BJ (cell line): ENCODE results near the gene ZNF350. TPM values are rescaled to one million over a fixed set of nuclear protein-coding genes. Genes with fewer than 3 reads are reported as not detected.

ENCODE experiments used
- CTCF ChIA-PET: fragments of 350-600 bp; formaldehyde crosslinking; extraction: SDS; loops from one replicate; lab custom pipeline; 2021; ENCODE audit warnings: antibody characterized with exemption, inconsistent platforms; lab: Yijun Ruan, JAX
- POLR2A ChIA-PET: fragments of 300-600 bp; sonication (Branson Sonifier 250); formaldehyde crosslinking; extraction: SDS; loops from one replicate; lab custom pipeline; 2021; ENCODE audit warnings: antibody characterized with exemption; lab: Charles Lee
- DNase-seq: peaks from one replicate; pipeline ENCODE4 v3.0.0-alpha.2; 2011; ENCODE audit warnings: low read depth
- H3K27me3 ChIP-seq: 2 replicates; pipeline ENCODE4 v1.6.0; 2011; ENCODE audit warnings: low read length; ENCODE audit not compliant: control insufficient read depth, insufficient read depth
- H3K36me3 ChIP-seq: 2 replicates; pipeline ENCODE4 v1.5.1; 2011; ENCODE audit warnings: low read length; ENCODE audit not compliant: control insufficient read depth, insufficient read depth
- H3K4me3 ChIP-seq: 2 replicates; pipeline ENCODE4 v1.5.1; 2011; ENCODE audit warnings: low read depth, mild to moderate bottlenecking, control low read depth, low read length
- polyA plus RNA-seq: library from polyadenylated mRNA; depleted of rRNA; stranded (reverse); fragments of >200 nt; gene quantifications from 2 replicates; pipeline ENCODE4 v1.2.3, GENCODE V29; 2011; rRNA removed
- TF ChIP-seq, protein P1 (sequence below): IDR thresholded peaks from 2 replicates; pipeline ENCODE4 v1.5.1; 2011; ENCODE audit warnings: low read depth, mild to moderate bottlenecking, control low read depth, inconsistent platforms, low read length, moderate library complexity; ENCODE audit not compliant: insufficient read depth

Gene ZNF350
- polyA plus RNA-seq, 1 experiment = 5.5 TPM

DNA sequence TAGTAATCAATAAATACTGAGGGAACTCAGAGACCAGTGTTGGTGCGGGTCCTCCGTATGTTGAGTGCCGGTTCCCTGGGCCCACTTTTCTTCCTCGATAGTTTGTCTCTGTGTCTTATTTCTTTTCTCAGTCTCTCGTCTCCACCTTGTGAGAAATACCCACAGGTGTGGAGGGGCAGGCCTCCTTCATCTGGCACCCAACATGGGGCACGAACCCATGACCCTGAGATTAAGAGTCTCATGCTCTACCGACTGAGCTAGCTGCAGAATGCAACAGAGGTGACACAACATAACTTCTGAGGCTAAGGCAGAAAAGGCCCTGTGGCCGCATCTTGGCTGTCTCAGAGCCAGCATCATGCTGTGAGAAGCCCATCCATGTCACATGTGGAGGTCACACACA lies 64.7 kb downstream of the ZNF350 start:
- ChIA-PET CTCF (no interaction called here), POLR2A (no interaction called here)
- H3K36me3 ChIP-seq = no peaks in the 10 kb centered on the region
- TF ChIP-seq, protein P1, sequence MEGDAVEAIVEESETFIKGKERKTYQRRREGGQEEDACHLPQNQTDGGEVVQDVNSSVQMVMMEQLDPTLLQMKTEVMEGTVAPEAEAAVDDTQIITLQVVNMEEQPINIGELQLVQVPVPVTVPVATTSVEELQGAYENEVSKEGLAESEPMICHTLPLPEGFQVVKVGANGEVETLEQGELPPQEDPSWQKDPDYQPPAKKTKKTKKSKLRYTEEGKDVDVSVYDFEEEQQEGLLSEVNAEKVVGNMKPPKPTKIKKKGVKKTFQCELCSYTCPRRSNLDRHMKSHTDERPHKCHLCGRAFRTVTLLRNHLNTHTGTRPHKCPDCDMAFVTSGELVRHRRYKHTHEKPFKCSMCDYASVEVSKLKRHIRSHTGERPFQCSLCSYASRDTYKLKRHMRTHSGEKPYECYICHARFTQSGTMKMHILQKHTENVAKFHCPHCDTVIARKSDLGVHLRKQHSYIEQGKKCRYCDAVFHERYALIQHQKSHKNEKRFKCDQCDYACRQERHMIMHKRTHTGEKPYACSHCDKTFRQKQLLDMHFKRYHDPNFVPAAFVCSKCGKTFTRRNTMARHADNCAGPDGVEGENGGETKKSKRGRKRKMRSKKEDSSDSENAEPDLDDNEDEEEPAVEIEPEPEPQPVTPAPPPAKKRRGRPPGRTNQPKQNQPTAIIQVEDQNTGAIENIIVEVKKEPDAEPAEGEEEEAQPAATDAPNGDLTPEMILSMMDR = no peak
- no peaks in the 10 kb centered on the region for H3K27me3 ChIP-seq
- no peak for DNase-seq
- no peak overlapping the region for H3K4me3 ChIP-seq

- ChIA-PET CTCF (no interaction called here), POLR2A (no interaction called here)
- TF ChIP-seq, protein P1 = no peak
Observed at GRCh38 chr19:51919606-51920005, 67.0 kb downstream of the ZNF350 start.

GRCh38 chr19:51916167-51916566 lies 70.5 kb downstream of the ZNF350 start:
- CTCF ChIA-PET = interaction anchor here (0.6 to 3.0 kb wide), 2 partner anchors 11 to 105 kb away, joined by 3 to 7 read pairs; partner anchors contain the start of gene ZNF613
- no peaks in the 10 kb centered on the region for H3K36me3 ChIP-seq
- POLR2A ChIA-PET = no interaction called here
- no peak overlapping the region for H3K4me3 ChIP-seq
- TF ChIP-seq, protein P1 = no peak
- no peak for DNase-seq
- no peaks in the 10 kb centered on the region for H3K27me3 ChIP-seq

More at GRCh38 chr19:51919606-51920005, 67.0 kb downstream of the ZNF350 start:
- no peaks in the 10 kb centered on the region for H3K27me3 ChIP-seq
- no peaks in the 10 kb centered on the region for H3K36me3 ChIP-seq
- DNase-seq = no peak
- H3K4me3 ChIP-seq = no peak overlapping the region

DNA sequence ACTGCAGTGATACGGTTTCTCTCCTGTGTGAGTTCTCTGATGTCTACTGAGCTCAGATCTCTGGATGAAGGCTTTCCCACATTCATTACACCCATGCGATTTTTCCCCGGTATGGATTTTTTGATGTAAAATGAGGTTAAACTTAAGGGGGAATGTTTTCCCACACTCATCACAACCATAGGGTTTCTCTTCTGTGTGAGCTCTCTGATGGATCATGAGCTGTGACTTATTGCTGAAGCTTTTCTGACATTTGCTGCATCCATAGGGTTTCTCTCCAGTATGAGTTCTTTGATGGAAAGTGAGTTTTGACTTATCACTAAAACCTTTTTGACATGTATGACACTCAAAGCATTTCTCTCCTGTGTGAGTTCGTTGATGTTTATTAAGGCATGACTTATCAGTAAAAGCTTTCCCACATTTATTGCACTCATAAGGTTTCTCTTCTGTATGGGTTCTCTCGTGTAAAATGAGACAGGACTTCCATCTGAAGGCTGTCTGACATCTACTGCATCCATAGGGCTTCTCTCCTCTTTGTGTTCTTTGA lies 71.2 kb downstream of the ZNF350 start:
- no peak overlapping the region for H3K4me3 ChIP-seq
- no peak for DNase-seq
- TF ChIP-seq, protein P1 = no peak
- ChIA-PET CTCF (interaction anchor here (0.6 kb wide), 1 partner anchor 106 kb away, joined by 3 read pairs; no protein-coding TSS in a partner anchor), POLR2A (no interaction called here)
- no peaks in the 10 kb centered on the region for H3K36me3 ChIP-seq
- no peaks in the 10 kb centered on the region for H3K27me3 ChIP-seq

Other genes starting within 250 kb of the ZNF350 start
- not detected in 2 replicates for gene FPR1, start 235.0 kb downstream of the ZNF350 start, polyA plus RNA-seq
- not detected in 2 replicates for gene FPR2, start 225.7 kb downstream of the ZNF350 start, polyA plus RNA-seq
- not detected in 2 replicates for gene FPR3, start 191.7 kb downstream of the ZNF350 start, polyA plus RNA-seq
- gene ZNF577, start 98.9 kb downstream of the ZNF350 start, polyA plus RNA-seq = 4.6 and 8.3 TPM in 2 replicates
- gene ZNF649, start 81.8 kb downstream of the ZNF350 start, polyA plus RNA-seq = 2.5 and 4.5 TPM in 2 replicates
- gene ZNF613, start 59.4 kb downstream of the ZNF350 start, polyA plus RNA-seq = 5.1 and 6.6 TPM in 2 replicates
- gene ZNF615, start 21.4 kb upstream of the ZNF350 start, polyA plus RNA-seq = 3.8 and 6.2 TPM in 2 replicates
- gene ZNF614, start 41.5 kb upstream of the ZNF350 start, polyA plus RNA-seq = 4.3 and 5.9 TPM in 2 replicates
- 1.9 and 4.4 TPM in 2 replicates for gene ZNF432, start 62.0 kb upstream of the ZNF350 start, polyA plus RNA-seq
- gene ZNF841, start 108.9 kb upstream of the ZNF350 start, polyA plus RNA-seq = 4.8 and 6.7 TPM in 2 replicates
- gene ZNF616, start 153.1 kb upstream of the ZNF350 start, polyA plus RNA-seq = 2.6 and 3.1 TPM in 2 replicates
- 1.5 and 2.0 TPM in 2 replicates for gene ZNF836, start 184.8 kb upstream of the ZNF350 start, polyA plus RNA-seq
- gene PPP2R1A, start 203.2 kb upstream of the ZNF350 start, polyA plus RNA-seq = 146 and 269 TPM in 2 replicates